ENCODE measurements around the gene CCNI.

The CCNI gene

GRCh38 chr4:77025643-77026321, 50.0 kb downstream of the CCNI start:
- TF ChIP-seq EZH2 (IDR thresholded peaks at IDR 0.05; ENCODE audit: borderline replicate concordance, low read depth, low read length, severe bottlenecking) (no peak), CTCF (IDR thresholded peaks at IDR 0.05; ENCODE audit: borderline replicate concordance, extremely low read depth, low read length, poor library complexity, severe bottlenecking) (no peak)
- Histone ChIP-seq H3K79me2 (ENCODE audit: insufficient read depth, low read length) (no peaks in the 10 kb centered on the region), H3K36me3 (ENCODE audit: insufficient read depth, low read length) (no peaks in the 10 kb centered on the region), H3K27ac (ENCODE audit: low read length) (no peak overlapping the region), H2AFZ (ENCODE audit: low read depth, low read length) (no peak overlapping the region), H3K4me3 (ENCODE audit: low read depth in 1 of 2, low read length in 2 of 2) (no peak overlapping the region), H3K4me2 (ENCODE audit: insufficient read depth, low read length) (no peak overlapping the region), H3K4me1 (ENCODE audit: insufficient read depth, low read length) (no peaks in the 10 kb centered on the region), H3K27me3 (ENCODE audit: insufficient read depth, low read length, poor library complexity) (no peaks in the 10 kb centered on the region), H4K20me1 (ENCODE audit: insufficient read depth, low read length) (no peaks in the 10 kb centered on the region), H3K9ac (ENCODE audit: low read depth, low read length) (no peak overlapping the region), H3K9me3 (ENCODE audit: insufficient read depth, low read length, severe bottlenecking) (no peaks in the 10 kb centered on the region)
- ATAC-seq (ENCODE audit: insufficient read depth, low read depth) (no peak), DNase-seq (no peak)

GRCh38 chr4:77023920-77024319, 51.9 kb downstream of the CCNI start:
- Histone ChIP-seq H3K4me2 (ENCODE audit: insufficient read depth, low read length) (no peak overlapping the region), H3K36me3 (ENCODE audit: insufficient read depth, low read length) (no peaks in the 10 kb centered on the region), H3K27me3 (ENCODE audit: insufficient read depth, low read length, poor library complexity) (no peaks in the 10 kb centered on the region), H3K27ac (ENCODE audit: low read length) (no peak overlapping the region), H3K4me3 (ENCODE audit: low read depth in 1 of 2, low read length in 2 of 2) (no peak overlapping the region), H4K20me1 (ENCODE audit: insufficient read depth, low read length) (no peaks in the 10 kb centered on the region), H2AFZ (ENCODE audit: low read depth, low read length) (no peak overlapping the region), H3K9ac (ENCODE audit: low read depth, low read length) (no peak overlapping the region), H3K4me1 (ENCODE audit: insufficient read depth, low read length) (no peaks in the 10 kb centered on the region), H3K9me3 (ENCODE audit: insufficient read depth, low read length, severe bottlenecking) (no peaks in the 10 kb centered on the region), H3K79me2 (ENCODE audit: insufficient read depth, low read length) (no peaks in the 10 kb centered on the region)
- ATAC-seq (ENCODE audit: insufficient read depth, low read depth) (no peak), DNase-seq (no peak)
- no peak for TF ChIP-seq EZH2 (IDR thresholded peaks at IDR 0.05; ENCODE audit: borderline replicate concordance, low read depth, low read length, severe bottlenecking)
- no peak for TF ChIP-seq CTCF (IDR thresholded peaks at IDR 0.05; ENCODE audit: borderline replicate concordance, extremely low read depth, low read length, poor library complexity, severe bottlenecking)

- no peaks in the 10 kb centered on the region for H3K36me3 ChIP-seq (ENCODE audit: insufficient read depth, low read length)
- H3K4me1 ChIP-seq (ENCODE audit: insufficient read depth, low read length), result no peaks in the 10 kb centered on the region
- no peak overlapping the region for H2AFZ ChIP-seq (ENCODE audit: low read depth, low read length)
- H3K79me2 ChIP-seq (ENCODE audit: insufficient read depth, low read length), result no peaks in the 10 kb centered on the region
- no peak overlapping the region for H3K4me3 ChIP-seq (ENCODE audit: low read depth in 1 of 2, low read length in 2 of 2)
- H3K27me3 ChIP-seq (ENCODE audit: insufficient read depth, low read length, poor library complexity), result no peaks in the 10 kb centered on the region
- H3K9me3 ChIP-seq (ENCODE audit: insufficient read depth, low read length, severe bottlenecking), result no peaks in the 10 kb centered on the region
- TF ChIP-seq EZH2 (IDR thresholded peaks at IDR 0.05; ENCODE audit: borderline replicate concordance, low read depth, low read length, severe bottlenecking) (no peak), CTCF (IDR thresholded peaks at IDR 0.05; ENCODE audit: borderline replicate concordance, extremely low read depth, low read length, poor library complexity, severe bottlenecking) (no peak)
- no peak overlapping the region for H3K4me2 ChIP-seq (ENCODE audit: insufficient read depth, low read length)
- H3K27ac ChIP-seq (ENCODE audit: low read length), result no peak overlapping the region
- DNase-seq (no peak), ATAC-seq (ENCODE audit: insufficient read depth, low read depth) (no peak)
- H4K20me1 ChIP-seq (ENCODE audit: insufficient read depth, low read length), result no peaks in the 10 kb centered on the region
- H3K9ac ChIP-seq (ENCODE audit: low read depth, low read length), result no peak overlapping the region
These were observed 53.1 kb downstream of the CCNI start for GRCh38 chr4:77022560-77023179.

Measured in DND-41 (cell line).